HG03442 (cell line): Measurements from ENCODE around the gene ABCE1.
"Not testable (repeated sequence)": the region's sequence is repeated elsewhere in the genome, so short reads cannot be mapped to it uniquely, and the experiment has no call there.

ENCODE experiments used
- ATAC-seq: cut with Tn5 transposase; IDR thresholded peaks from one replicate; pipeline ENCODE4 v1.9.1; 2021; ENCODE audit warnings: mild to moderate bottlenecking, moderate library complexity; ENCODE audit not compliant: unreplicated experiment

ABCE1 gene

DNA sequence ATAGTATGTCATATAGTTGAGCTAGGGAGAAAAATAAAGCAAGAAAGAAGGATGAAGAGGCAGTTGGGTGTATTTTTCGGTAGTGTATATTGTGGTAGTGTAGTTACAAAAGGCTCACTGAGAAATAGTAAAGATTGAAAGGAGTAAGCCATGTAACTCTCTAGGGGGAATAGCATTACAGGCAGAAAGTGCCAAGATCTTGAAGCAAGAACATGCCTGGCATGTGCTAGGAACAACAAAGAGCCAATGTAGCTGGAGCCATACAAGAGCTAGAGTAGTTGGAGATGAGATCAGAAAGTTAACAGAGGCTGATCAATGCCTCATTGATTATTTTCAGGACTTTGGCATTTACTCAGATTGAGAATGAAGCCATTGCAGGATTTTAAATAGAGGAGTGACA is 3.0 kb downstream of the ABCE1 start:
- no peak for ATAC-seq

DNA sequence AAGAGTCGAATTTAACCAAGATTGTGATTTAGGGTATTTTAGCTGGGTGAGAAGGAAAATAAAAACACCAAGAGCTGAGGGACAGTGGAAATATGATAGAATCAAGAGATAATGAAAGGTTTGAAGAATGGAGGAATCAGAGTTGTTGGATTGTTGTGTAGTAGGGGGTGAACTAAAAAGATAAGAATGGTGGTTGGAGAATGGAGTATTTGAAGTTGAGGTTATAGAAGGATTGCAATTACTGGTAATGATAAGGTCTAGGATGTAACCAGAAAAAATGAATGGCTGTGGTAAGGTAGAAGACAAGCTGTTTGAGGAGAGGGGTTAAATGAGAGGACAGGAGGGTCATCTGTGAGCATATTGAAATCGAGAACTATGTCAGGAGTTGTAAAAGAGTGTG is 4.5 kb downstream of the ABCE1 start:
- no peak for ATAC-seq

DNA sequence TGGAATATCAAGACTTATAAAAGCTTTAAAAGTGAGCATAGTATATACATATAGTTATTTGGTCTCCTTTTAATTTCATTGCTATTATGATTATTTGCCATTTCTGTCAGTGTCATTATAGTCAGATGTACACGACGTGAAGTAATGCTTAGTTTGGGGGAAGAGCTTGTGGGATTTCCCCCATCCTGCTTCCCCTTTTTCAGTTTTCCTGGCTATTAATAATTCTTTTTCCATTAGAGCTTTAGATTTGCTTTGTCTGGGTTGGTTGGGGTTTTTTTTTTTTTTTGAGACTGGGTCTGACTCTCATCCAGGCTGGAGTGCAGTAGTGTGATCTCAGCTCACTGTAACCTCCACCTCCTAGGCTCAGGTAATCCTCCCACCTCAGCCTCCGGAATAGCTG is 5.4 kb downstream of the ABCE1 start:
- no peak for ATAC-seq

DNA sequence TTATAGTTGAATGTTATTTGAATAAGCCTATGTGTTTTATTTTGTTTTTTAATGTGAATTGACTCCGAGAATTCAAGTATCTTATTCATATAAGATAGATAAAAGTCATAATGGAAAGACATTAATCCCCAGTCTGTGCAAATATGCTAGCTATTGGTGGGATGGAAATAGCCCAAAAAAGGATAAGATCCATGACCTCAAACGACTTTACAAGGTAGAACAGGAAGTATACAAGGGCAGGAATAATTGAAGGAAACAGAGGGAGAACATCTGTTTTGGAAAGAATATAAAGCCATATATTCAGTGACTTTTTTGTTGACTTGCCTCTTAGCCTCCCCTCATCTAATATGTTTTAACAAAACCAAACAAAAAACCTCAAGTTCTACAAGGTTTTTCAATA is 9.0 kb downstream of the ABCE1 start:
- ATAC-seq = no peak

DNA sequence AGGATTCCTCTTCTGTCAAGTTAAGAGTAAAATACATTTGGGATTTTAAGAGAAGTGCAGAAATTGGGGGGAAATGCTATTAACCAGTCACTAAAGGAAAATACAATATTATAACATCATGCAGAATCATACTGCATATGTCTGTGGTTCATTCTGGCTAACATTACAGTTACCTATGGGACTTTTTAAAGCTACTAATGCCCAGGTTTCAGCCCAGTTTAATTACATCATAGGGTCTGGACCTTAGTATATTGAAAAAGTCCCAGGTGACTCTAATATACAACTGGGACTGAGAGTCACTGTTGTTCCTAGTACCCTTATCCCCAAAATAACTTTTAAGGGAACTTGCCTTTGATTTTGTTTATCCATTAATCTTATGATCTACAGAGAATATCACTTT is 10.0 kb downstream of the ABCE1 start:
- ATAC-seq = no peak

DNA sequence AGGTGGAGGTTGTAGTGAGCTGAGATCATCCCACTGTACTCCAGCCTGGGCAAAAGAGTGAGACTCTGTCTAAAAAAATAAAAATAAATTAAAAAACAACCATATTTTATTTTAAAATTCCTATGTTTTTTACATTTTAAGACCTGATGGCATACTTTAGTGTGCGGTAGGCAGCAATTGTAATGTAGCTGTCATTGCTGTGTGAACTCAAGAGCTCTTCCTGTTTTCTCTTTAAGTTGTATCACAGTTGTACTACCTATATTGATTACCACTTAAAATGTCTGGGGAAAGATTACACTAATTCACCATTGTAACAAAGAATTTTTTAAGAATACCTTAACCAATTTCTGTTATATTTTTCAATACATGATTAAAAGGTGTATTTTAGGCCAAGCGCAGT is 27.3 kb downstream of the ABCE1 start:
- ATAC-seq = no peak

DNA sequence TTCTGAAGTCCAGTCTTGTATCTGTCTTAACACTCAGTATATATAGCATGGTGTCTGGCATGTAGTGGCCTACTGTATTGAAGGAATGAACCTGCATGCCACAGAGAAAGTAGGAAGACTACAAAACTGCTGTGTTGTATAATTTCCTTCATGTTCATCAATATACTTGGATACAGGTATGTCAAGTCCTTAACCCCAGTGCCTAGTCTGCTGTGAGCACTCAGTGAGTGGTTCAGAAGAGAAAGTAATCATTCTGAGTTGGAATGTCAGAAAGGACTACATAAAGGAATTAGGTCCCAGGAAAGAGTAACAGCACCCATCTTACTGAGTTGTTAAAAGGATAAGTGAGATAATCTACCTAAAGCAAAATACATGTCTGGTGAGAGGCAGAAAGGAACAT is 32.0 kb downstream of the ABCE1 start:
- ATAC-seq = no peak

DNA sequence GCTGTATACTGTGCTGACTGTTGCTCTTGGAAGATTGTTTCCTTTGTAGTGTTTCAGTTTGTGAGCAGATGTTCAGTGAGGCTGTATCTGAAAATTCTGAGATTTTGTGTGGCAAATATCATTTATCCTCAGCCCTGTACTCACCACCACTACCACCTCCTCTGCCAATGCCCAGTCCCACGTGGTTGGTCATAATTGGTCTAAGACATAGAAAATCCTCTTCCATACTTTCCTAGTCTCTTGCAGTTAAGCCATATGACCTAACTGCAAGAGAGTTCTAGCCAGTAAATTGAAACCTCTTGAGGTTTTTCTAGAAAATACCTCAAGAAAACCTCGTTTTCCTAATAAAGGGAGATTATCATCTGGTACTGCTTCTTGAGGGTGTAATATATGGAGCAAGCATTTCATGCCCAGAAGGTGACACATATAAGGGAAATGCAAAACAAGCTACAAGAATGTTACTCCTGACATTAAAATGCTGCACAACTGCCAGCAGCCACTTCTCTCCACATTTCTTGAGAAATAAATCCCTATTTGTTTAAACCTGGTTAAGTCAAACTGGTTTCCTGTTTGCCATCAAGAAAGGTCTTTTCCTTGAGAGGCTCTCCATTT is 32.8 kb downstream of the ABCE1 start:
- ATAC-seq = no peak

DNA sequence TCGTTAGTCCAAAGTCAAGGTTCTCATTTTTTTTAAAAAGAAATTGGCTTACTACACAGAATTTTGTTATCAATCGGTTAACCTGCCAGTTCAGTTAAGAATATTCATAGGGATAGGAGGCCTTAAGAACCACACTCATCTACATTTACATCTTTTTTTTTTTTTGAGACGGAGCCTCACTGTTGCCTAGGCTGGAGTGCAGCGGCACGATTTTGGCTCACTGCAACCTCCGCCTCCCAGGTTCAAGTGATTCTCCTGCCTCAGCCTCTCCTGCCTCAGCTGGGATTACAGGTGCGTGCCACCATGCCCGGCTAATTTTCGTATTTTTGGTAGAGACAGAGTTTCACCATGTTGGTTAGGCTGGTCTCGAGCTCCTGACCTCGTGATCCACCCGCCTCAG is 33.7 kb downstream of the ABCE1 start:
- no peak for ATAC-seq

DNA sequence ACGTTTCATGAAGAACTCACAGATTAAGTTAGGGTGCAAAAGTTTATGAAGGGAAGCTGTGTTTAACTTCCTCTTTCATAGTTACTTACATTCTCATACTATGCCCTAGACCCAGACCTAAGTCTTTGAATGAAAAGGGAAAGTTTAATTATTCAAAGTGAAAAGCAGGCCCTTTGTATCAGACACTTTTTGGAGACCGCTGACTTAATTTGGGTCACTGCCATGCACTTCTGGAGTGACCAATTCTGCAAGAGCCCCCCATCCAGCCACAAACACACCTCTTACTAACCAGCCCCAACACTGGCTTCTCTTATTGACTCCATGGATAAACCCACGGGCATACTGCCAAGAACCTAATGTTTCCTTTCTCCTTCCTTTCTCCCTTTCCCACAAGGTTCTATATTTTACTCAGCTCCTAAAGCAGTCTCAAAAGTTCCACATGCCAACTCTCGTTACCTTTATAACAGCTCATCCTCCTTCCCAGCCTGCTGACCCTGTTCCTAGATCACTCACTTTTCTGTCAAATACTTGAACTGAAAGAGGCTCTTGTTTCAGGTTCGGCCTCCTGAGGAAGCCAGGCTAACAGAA is 34.5 kb downstream of the ABCE1 start:
- peak; percentile 78 for ATAC-seq

DNA sequence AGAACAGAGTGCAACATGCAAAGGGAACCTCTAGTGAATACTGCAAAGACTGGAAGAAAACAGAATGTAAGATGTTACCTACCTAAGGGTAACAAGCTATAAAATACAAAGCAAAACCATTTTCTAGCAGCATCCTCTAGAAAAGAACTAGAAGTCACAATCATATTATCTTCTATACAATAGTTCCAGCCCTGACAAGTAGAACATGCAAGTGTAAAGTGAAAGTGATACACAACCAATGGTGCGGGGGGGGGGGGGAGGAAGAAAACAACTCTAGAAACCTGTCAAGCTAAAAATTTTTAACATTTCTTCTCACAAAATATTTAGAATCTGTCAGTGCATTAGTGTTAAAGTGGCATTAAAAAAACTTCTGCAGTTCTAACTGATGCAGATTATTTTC is 38.1 kb downstream of the ABCE1 start:
- ATAC-seq = not testable (repeated sequence)

DNA sequence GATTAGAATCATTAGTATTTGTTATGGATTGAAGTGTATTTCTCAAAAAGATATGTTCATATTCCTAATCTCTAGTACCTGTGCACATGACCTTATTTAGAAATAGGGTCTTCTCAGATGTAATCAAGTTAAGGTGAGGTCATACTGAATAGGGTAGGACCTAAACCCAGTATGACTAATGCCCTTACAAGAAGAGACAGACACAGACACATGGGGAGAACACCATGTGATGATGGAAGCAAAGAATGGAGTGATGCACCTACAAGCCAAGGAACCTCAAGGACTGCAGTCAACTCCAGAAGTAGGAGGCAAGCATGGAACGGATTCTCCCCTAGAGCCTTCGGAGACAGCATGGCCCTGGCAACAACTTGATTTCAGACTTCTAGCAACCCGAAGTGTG is 50.9 kb downstream of the ABCE1 start:
- no peak for ATAC-seq

DNA sequence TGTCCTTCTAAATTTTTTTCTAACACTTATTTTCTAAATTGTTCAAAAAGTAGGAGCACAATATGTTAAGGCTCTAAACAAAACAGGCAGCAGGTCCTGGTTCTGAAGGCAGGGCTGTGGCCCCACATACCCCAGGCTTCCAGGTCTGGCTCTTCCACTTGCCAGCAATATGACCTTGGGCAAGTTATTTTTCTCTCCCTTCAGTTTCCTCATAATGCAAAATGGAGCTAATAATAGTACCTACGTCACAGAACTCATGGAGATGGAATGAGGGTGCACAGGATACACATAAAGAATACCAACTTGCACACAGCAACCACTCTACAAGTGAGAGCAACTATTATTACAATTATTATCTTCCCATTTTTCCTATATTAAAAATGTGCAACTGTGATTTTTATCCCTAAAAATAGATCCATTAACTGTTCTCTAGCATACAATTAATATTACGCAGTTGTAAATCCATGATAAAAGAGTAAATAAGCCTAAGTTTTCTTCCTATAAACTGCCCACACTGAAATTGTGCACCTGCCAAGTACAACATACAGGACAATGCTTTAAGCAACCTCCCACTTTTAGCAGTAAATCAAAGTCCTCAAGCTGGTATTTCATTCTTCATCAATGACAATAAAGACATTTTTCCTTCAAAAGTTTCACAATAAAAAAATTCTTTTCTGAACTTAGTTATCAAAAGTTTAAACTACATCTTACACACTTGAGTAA is 55.2 kb downstream of the ABCE1 start:
- ATAC-seq = no peak

DNA sequence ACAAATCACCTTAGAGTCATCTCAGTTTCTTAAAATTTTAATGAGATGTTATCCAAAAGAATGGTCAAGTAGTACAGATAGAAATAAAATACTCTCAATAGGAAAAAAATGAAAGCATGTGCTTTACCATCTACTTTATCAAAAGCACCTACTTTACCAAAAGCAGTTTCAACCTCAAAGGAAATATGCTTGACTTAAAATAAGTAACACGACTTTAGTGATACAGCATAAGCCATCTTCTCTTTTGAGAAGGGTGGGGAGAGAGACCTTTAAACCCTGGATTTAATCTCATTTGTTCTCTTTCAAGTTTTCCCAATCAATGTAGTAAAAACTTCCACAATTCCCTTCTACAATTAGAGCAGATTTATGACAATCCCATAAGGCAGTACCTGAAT is 55.8 kb downstream of the ABCE1 start:
- ATAC-seq = no peak

DNA sequence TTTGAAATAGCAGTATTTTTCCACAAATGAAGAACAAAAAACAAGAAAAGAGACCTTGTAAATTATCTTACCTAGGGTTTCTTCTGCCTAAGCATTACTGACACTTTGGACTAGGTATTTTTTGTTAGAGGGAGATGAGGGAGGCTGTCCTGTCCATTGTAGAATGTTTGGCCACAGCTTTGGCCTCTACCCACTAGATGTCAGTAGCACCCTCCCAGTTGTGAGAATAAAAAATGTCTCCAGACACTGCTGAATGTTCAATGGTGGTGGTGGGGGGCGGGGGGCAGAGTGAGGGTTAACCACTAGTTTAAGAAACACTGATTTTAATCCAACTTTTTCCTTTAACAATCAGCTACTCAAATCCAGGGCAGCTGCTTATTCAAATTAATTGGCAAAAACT is 56.5 kb downstream of the ABCE1 start:
- peak; percentile 76 for ATAC-seq

DNA sequence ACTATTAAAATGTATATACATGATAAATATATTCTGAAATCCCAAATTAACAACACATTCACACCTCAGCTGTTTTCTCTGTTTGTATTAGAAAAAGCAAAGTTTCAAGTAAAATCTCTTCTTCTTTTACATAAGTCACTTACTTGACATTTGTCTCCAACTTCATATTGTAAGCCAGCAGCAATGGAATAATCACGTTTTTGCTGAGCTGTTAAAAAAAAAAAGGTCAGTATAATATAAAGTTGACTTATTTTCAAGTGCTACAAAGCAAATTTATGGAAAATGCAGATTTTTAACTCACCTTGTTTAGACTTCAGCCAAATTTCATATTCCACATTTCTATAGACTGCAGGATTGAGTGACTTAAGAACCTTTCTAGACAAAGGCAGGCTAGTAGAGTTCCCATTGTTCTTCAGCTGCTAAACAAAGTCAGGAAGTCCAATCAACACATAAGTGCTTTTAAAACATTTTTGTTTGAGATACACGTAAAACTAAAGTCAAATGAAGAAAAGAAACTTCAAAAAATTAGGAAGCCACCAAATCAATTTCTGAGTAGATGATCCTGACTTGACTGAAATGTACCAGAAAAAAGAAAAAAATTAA is 57.3 kb downstream of the ABCE1 start:
- no peak for ATAC-seq

DNA sequence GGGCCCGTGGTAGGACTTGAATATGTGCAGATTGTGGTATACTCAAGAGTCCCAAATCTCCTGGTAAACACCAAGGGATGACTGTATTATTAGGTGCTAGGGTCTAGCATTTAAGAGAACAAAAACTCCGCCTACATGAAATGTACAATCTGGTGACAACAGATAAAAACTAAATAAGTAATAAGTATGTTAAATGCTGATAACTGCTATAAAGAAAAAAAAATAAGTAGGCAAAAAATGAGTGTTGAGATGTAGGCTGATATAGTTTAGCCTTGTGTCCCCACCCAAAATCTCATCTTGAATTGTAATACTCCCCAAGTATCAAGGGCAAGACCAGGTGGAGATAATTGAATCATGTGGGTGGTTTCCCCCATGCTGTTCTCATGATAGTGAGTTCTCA is 58.9 kb downstream of the ABCE1 start:
- no peak for ATAC-seq

DNA sequence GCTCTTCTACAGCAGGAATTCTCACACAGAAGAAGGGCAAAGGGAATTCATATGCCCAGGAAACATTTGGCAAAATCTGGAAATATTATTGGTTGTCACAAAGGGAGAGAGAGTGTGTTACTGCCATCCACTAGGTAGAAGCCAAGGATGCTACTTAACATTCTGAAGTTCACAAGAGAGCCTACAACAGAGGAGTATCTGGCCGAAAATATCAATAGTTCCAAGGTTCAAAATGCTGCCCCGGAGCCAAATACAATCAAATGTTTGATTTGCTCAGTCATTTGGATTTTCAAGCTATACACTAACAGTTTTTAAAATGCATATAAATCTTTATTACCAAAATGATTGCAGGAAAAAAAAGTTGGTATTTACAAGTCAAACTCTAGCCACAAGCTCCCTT is 63.4 kb downstream of the ABCE1 start:
- no peak for ATAC-seq

DNA sequence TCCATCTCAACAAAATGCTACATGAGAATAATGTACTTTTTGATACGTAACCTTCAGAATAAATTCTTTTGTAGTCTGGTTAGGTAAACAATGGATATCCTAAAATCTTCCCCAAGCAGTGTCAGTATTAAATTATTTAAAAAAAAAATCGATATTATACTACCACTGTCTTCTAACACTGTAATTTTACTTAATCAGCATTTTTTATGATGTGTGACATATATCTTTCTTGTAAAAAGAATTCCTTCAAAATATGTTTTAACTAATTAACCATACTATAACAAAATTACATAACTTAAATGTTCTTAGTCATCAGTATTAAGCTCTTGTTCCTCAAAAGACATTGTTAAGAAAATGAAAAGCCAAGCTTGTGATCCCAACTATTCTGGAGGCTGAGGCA is 69.8 kb downstream of the ABCE1 start:
- no peak for ATAC-seq

DNA sequence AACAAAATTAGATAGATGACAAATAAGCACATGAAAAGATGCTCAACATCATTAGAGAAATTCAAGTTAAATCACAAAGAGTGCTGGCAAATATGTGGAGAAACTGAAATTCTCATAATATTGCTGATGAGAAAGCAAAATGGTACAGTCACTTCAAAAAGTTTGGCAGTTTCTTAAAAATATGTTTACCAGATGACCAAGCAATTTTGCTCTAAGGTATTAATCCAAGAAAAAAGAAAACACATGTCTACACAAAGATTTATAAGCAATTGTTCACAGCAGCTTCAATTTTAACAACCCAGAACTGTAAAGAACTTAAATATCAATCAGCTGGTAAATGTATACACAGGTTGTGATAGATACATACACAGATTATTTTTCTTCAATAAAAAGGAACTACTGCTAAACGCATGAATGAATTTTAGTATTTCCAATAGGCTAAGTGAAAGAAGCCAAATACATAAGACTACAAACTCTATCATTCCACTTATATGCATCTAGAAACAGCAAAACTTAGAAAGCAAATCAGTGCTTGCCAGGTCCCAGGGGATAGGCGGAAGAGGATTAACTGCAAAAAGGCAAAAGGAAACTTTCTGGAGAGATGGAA is 70.6 kb downstream of the ABCE1 start:
- no peak for ATAC-seq

DNA sequence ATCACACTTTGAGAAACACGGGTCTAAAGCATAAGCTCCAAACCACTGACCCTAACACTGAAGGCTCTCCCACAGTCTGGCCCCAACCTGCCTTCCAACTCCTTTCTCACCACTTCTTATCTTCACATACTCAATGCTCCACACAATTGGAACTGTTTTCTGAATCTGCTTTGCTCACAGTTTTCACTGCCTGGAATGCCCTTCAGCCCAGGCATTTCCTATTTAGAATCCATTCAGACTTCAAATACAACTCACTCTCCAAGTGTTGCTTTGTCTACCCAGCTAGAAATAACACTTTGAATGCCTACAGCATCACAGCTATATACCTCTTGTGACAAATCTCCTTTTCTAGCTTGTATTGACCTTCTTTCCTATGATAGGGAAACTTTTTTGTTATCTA is 72.1 kb downstream of the ABCE1 start:
- ATAC-seq = no peak

DNA sequence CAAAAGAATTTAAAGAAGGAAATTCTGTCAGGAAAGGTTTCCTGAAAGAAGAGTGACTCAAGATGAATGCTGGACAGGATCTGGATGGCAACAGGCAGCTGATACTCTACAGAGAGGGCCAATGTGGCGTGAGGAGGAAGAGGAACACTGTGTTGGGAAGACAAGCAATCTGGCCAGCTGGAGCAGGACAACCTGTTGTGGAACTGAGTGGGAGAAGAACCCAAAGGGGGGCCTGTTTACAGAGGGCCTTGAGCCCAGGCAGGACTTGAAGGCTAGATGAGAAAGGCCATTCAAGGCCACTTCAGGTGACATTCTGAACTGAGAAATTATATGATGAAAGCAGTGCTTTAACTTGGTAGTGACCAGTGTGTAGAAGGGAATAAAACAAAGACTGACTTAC is 73.8 kb downstream of the ABCE1 start:
- no peak for ATAC-seq
